ENCODE results near the gene IRF2. TPM values are rescaled to one million over a fixed set of nuclear protein-coding genes. Genes with fewer than 3 reads are reported as not detected.
A peak's percentile ranks its signal among the peaks of the same experiment; 100 is the strongest.

The IRF2 gene
- total RNA-seq, 4 donors from 2014 or later: 23.7 to 36.8 (median 30.4) TPM

DNA sequence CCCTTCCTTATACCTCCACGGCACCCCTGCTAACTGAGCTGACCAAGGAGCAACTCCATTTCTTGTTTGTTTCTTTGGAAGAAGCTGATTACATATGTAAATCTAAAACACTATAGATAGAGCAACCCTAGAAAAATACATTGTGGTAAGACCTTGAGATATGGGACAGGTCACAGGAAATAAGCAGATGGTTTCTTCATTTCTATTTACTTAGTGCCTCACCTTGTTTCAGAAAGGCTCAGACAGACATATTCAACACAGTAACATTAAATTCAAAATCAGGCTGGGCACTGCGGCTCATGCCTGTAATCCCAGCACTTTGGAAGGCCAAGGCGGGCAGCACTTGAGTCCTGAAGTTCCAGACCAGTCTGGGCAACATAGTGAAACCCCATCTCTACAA lies 47.3 kb downstream of the IRF2 start:
- peaks cover 0 to 4% (median 0%) of the 10 kb centered on the region in 4 donors for H3K9me3 ChIP-seq
- H3K4me1 ChIP-seq: peaks cover 0 to 64% (median 3%) of the 10 kb centered on the region in 4 donors
- DNase-seq (ENCODE audit: low spot score in 2 of 2): no peak
- peak overlapping the region in 1 of 4 donors; percentile 50 for H3K27ac ChIP-seq
- 91 to 93% methylated on average over 3 of the region's 3 CpGs for WGBS, 2 donors
- no peaks in the 10 kb centered on the region for H3K27me3 ChIP-seq
- peaks cover 5 to 71% (median 5%) of the 10 kb centered on the region in 3 donors for H3K36me3 ChIP-seq
- no peak overlapping the region for H3K4me3 ChIP-seq
- TF ChIP-seq EP300 (IDR thresholded peaks at IDR 0.05) (no peak), POLR2A (IDR thresholded peaks at IDR 0.05) (no peak)
- TF ChIP-seq, protein P1, sequence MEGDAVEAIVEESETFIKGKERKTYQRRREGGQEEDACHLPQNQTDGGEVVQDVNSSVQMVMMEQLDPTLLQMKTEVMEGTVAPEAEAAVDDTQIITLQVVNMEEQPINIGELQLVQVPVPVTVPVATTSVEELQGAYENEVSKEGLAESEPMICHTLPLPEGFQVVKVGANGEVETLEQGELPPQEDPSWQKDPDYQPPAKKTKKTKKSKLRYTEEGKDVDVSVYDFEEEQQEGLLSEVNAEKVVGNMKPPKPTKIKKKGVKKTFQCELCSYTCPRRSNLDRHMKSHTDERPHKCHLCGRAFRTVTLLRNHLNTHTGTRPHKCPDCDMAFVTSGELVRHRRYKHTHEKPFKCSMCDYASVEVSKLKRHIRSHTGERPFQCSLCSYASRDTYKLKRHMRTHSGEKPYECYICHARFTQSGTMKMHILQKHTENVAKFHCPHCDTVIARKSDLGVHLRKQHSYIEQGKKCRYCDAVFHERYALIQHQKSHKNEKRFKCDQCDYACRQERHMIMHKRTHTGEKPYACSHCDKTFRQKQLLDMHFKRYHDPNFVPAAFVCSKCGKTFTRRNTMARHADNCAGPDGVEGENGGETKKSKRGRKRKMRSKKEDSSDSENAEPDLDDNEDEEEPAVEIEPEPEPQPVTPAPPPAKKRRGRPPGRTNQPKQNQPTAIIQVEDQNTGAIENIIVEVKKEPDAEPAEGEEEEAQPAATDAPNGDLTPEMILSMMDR (IDR thresholded peaks at IDR 0.05): no peak

DNA sequence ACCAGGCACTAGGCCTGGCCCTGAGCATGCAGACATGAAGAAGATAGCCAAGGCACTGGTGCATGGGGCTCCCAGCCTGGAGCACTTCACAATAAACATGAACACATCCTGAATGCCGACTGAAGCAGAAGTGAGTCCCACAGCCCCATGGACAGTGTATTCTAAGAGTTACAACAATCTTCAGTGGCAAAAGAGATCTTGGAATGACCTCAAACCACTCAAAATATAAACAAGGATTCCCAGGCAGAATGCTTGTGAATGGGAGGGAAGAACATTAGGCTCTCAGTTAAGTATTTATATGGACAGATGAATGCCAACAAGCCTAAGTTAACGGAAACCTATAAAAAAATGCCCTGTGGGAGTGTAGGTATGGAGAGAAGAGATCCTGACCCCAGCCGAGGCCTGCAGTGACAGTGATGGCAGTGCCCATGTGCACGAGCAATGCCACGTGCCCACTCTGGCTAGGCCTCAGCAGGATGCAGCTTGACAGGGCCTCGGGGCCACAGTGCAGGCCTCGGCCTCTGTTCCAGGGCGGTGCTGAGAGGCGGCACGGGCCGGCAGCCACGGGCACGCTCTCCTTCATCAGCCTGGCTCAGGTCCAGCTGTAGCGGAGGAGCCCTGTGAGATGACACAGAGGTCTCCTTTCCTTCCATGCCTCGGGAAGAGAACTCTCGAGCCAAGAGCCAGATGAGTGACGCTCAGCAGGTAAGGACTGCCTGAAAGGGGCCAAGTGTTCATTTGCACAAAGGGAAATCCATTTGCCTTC lies 49.2 kb downstream of the IRF2 start:
- peaks cover 0 to 4% (median 0%) of the 10 kb centered on the region in 4 donors for H3K9me3 ChIP-seq
- no peaks in the 10 kb centered on the region for H3K27me3 ChIP-seq
- TF ChIP-seq, protein P1 (IDR thresholded peaks at IDR 0.05): no peak
- TF ChIP-seq POLR2A (IDR thresholded peaks at IDR 0.05) (no peak), EP300 (IDR thresholded peaks at IDR 0.05) (no peak)
- H3K4me1 ChIP-seq: peaks cover 0 to 64% (median 10%) of the 10 kb centered on the region in 4 donors
- 67 to 69% methylated on average over 10 to 17 of the region's 17 CpGs for WGBS, 2 donors
- H3K4me3 ChIP-seq: no peak overlapping the region
- no peak for DNase-seq (ENCODE audit: low spot score in 2 of 2)
- H3K27ac ChIP-seq: peak overlapping the region in 2 of 4 donors; percentile 2 to 28
- H3K36me3 ChIP-seq: peaks cover 5 to 74% (median 5%) of the 10 kb centered on the region in 3 donors

DNA sequence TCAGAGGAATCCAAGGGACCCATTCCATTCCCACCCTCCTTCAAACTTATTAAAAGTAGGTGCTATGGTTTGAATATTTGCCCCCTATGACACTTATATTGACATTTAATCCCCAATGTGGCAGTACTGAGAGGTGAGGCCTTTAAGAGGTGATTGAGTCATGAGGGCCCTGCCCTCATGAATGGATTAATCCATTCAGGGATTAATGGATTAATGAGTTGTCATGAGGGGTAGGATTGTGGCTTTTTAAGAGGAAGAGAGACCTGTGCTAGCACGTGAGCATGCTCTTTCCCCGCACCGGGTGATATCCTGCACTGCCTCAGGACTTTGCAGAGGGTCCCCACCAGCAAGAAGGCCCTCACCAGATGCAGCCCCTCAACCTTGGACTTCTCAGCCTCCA lies 50.1 kb downstream of the IRF2 start:
- Histone ChIP-seq H3K4me3 (no peak overlapping the region), H3K27ac (no peak overlapping the region), H3K36me3 (peaks cover 5 to 81% (median 5%) of the 10 kb centered on the region in 3 donors), H3K4me1 (peaks cover 0 to 57% (median 10%) of the 10 kb centered on the region in 4 donors), H3K9me3 (peaks cover 0 to 4% (median 0%) of the 10 kb centered on the region in 4 donors), H3K27me3 (no peaks in the 10 kb centered on the region)
- 85 to 94% methylated on average over 3 of the region's 3 CpGs for WGBS, 2 donors
- no peak for DNase-seq (ENCODE audit: low spot score in 2 of 2)
- no peak for TF ChIP-seq POLR2A (IDR thresholded peaks at IDR 0.05)

DNA sequence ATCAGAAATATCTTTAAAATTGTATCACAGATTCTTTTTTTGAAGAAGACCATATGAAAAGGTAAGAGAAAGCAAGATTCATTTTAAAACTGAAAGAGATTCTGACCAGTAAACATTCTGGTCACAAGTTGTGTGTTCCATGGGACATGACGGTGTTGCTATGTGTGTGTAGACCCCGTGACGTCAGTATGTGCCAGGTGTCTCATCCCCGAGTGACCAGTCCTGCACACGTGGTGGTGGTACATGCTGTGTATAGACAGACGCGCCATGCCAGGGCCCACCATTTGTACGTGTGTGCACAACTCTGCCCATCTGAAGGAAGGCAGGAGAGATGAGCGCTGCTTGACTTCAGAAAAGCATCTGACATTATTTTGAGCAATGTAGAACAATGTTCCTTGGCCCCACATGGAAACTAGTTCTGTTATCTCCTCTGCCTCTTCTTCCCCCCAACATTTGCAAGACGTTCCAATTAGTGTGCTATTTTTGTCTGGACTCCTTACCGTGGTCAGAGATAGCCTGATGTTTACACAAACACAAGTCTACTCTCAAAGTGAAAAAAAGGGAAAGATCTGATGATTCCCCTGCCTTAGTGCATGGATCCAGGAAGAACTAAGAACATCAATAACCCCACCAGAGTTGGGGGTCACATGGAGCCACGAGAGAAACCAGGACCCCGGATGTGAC lies 51.2 kb downstream of the IRF2 start:
- H3K9me3 ChIP-seq: peaks cover 0 to 4% (median 0%) of the 10 kb centered on the region in 4 donors
- no peak overlapping the region for H3K27ac ChIP-seq
- H3K4me1 ChIP-seq: peaks cover 0 to 50% (median 13%) of the 10 kb centered on the region in 4 donors
- WGBS, 2 donors: 85 to 88% methylated on average over 13 of the region's 13 CpGs
- TF ChIP-seq, protein P1 (IDR thresholded peaks at IDR 0.05): no peak
- no peak for TF ChIP-seq EP300 (IDR thresholded peaks at IDR 0.05)
- no peak for TF ChIP-seq POLR2A (IDR thresholded peaks at IDR 0.05)
- no peak for DNase-seq (ENCODE audit: low spot score in 2 of 2)
- peaks cover 5 to 82% (median 5%) of the 10 kb centered on the region in 3 donors for H3K36me3 ChIP-seq
- H3K4me3 ChIP-seq: no peak overlapping the region
- no peaks in the 10 kb centered on the region for H3K27me3 ChIP-seq

DNA sequence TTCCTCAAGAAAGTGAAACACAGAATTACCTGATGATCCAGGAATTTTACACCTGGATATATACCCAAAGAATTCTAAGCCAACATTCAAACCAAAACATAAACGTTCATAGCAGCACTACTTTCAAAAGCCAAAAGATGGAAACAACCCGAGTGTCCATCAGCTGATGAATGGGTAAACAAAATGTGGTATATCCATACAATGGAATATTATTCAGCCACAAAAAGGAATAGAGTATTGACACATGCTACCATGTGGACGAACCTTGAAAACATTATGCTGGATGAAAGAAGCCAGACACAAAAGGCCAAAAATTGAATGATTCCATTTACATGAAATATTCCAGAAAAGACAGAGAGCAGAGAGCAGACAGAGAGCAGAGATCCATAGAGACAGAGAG lies 52.0 kb downstream of the IRF2 start:
- WGBS, 2 donors: 75 to 80% methylated on average over 3 of the region's 3 CpGs
- TF ChIP-seq EP300 (IDR thresholded peaks at IDR 0.05): no peak
- TF ChIP-seq, protein P1 (IDR thresholded peaks at IDR 0.05): no peak
- no peak for TF ChIP-seq POLR2A (IDR thresholded peaks at IDR 0.05)

More for the DNA sequence above, 52.0 kb downstream of the IRF2 start:
- DNase-seq (ENCODE audit: low spot score in 2 of 2): no peak
- Histone ChIP-seq H3K36me3 (peaks cover 5 to 82% (median 5%) of the 10 kb centered on the region in 3 donors), H3K27ac (no peak overlapping the region), H3K4me3 (no peak overlapping the region), H3K4me1 (peaks cover 0 to 53% (median 19%) of the 10 kb centered on the region in 4 donors), H3K9me3 (peaks cover 0 to 4% (median 0%) of the 10 kb centered on the region in 4 donors), H3K27me3 (no peaks in the 10 kb centered on the region)
